Measurements from ENCODE around the gene ASTN2. TPM values are rescaled to one million over a fixed set of nuclear protein-coding genes. Genes with fewer than 3 reads are reported as not detected.

Gene ASTN2
- total and polyA plus RNA-seq, 7 donors = 0.60 to 7.5 (median 2.2) TPM

DNA sequence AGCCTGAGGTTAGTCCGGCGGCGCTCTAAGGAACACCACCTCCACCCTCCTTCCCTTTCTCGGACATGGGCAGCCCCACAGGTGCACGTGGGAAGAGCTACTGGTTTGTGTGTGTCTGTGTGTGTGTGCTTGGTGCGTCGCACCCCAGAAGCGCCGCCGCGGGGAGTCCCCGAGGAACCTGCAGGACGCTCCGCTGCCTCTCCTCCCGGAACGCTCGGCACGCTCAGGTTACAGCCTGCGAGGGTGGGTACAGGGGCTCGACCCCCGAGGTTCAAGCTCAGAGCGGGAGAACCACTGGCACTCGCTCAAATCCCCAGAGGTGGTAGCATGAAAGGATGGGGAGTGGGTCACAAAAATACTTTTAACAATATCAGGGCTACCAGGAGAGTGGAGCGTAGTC is 2.0 kb downstream of the ASTN2 start:
- no peak for TF ChIP-seq POLR2A (IDR thresholded peaks at IDR 0.05)
- 7 to 15% methylated on average over 24 of the region's 24 CpGs for WGBS, 2 donors
- Histone ChIP-seq H3K4me3 (peak overlapping the region in 3 of 4 donors; percentile 39 to 51 (median 49)), H3K27ac (no peak overlapping the region), H3K9me3 (no peaks in the 10 kb centered on the region), H3K4me1 (peaks cover 0 to 26% (median 20%) of the 10 kb centered on the region in 4 donors), H3K27me3 (peaks cover 33 to 68% (median 37%) of the 10 kb centered on the region in 3 donors), H3K36me3 (no peaks in the 10 kb centered on the region)
- DNase-seq = no peak
- intact Hi-C loops (cut with DNase I) = no loop called here

- Histone ChIP-seq H3K27ac (no peak overlapping the region), H3K4me3 (no peak overlapping the region), H3K4me1 (peaks cover 0 to 26% (median 20%) of the 10 kb centered on the region in 4 donors), H3K27me3 (peaks cover 33 to 67% (median 37%) of the 10 kb centered on the region in 3 donors), H3K9me3 (no peaks in the 10 kb centered on the region), H3K36me3 (no peaks in the 10 kb centered on the region)
- TF ChIP-seq POLR2AphosphoS5 (IDR thresholded peaks at IDR 0.05) (no peak), CTCF (IDR thresholded peaks at IDR 0.05) (no peak), EP300 (IDR thresholded peaks at IDR 0.05) (no peak), POLR2A (IDR thresholded peaks at IDR 0.05) (no peak)
- WGBS, 2 donors = 30 to 35% methylated on average over 17 of the region's 17 CpGs
- intact Hi-C loops (cut with DNase I) = no loop called here
- no peak for DNase-seq
These were observed 2.7 kb downstream of the ASTN2 start for GRCh38 chr9:117412006-117412715.

DNA sequence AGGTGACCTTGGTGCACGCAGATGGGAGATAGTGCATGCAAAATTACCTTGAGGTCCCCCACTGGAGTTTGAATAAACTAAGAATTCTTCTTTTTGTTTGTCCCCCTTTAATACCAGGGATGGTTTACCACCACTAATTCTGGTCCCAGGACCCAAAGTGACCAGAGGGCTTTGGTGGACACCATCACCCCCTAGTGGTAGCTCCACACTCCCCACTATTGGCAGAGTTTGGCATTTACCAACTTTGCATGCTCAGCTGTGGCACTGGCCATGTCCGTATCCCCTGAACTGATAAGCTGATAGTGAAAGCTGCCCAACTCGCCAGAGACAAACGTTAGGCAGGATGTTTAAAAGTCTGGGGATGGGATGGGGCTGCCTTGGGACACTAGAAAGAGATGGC is 3.3 kb downstream of the ASTN2 start:
- no peaks in the 10 kb centered on the region for H3K9me3 ChIP-seq
- H3K4me3 ChIP-seq = no peak overlapping the region
- WGBS, 2 donors = 5 to 11% methylated on average over 4 of the region's 4 CpGs
- no peak for DNase-seq
- intact Hi-C loops (cut with DNase I) = no loop called here
- peaks cover 0 to 26% (median 20%) of the 10 kb centered on the region in 4 donors for H3K4me1 ChIP-seq
- H3K36me3 ChIP-seq = no peaks in the 10 kb centered on the region
- H3K27me3 ChIP-seq = peaks cover 33 to 61% (median 37%) of the 10 kb centered on the region in 3 donors
- no peak for TF ChIP-seq POLR2A (IDR thresholded peaks at IDR 0.05)
- TF ChIP-seq CTCF (IDR thresholded peaks at IDR 0.05) = peak in 3 of 4 experiments; percentile 23 to 24 (median 24)
- no peak overlapping the region for H3K27ac ChIP-seq

GRCh38 chr9:117409321-117409720 is 5.5 kb downstream of the ASTN2 start:
- Histone ChIP-seq H3K36me3 (no peaks in the 10 kb centered on the region), H3K9me3 (no peaks in the 10 kb centered on the region), H3K27me3 (peaks cover 23 to 40% (median 29%) of the 10 kb centered on the region in 3 donors), H3K4me3 (no peak overlapping the region), H3K27ac (no peak overlapping the region), H3K4me1 (peaks cover 0 to 17% (median 12%) of the 10 kb centered on the region in 4 donors)
- intact Hi-C loops (cut with DNase I) = no loop called here
- 61 to 64% methylated on average over 5 of the region's 5 CpGs for WGBS, 2 donors
- no peak for TF ChIP-seq CTCF (IDR thresholded peaks at IDR 0.05)
- no peak for TF ChIP-seq POLR2AphosphoS5 (IDR thresholded peaks at IDR 0.05)
- no peak for TF ChIP-seq POLR2A (IDR thresholded peaks at IDR 0.05)
- TF ChIP-seq EP300 (IDR thresholded peaks at IDR 0.05) = no peak
- no peak for DNase-seq

DNA sequence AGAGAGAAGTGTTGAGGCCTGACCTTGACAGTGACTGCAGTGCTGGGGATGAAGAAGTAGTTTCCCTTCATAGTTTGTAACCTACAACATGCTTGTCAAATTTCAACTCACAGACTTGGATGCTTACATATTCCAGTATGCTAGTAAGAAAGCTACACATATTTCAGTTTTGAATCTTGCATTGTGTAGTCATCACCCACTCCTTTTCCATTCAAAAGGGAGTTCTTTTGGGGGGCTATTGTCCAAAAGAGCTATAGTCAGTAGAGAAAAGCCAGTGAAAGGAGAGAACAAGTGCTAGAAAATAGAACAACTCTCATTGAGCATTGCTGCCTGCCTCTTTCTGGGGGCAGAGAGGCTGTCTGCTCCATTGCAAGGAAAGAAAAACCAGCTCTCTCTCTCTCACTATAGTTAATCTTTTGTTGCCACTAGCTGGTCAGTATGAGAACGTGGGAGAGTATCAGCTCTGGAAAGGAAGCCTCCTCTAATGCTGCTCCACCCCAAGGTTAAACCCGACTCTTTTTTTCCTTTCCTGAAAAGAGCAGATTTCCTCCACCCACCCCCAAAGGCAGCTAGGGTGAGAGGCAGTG is 7.3 kb downstream of the ASTN2 start:
- H3K9me3 ChIP-seq = no peaks in the 10 kb centered on the region
- peaks cover 5 to 27% (median 11%) of the 10 kb centered on the region in 3 donors for H3K27me3 ChIP-seq
- H3K4me1 ChIP-seq = no peaks in the 10 kb centered on the region
- WGBS, 2 donors = 13 to 32% methylated on average over 2 of the region's 2 CpGs
- no peak overlapping the region for H3K27ac ChIP-seq
- H3K4me3 ChIP-seq = no peak overlapping the region
- no peak for TF ChIP-seq CTCF (IDR thresholded peaks at IDR 0.05)
- TF ChIP-seq POLR2A (IDR thresholded peaks at IDR 0.05) = no peak
- no peak for TF ChIP-seq EP300 (IDR thresholded peaks at IDR 0.05)
- TF ChIP-seq POLR2AphosphoS5 (IDR thresholded peaks at IDR 0.05) = no peak
- no peak for DNase-seq
- intact Hi-C loops (cut with DNase I) = no loop called here
- H3K36me3 ChIP-seq = no peaks in the 10 kb centered on the region

All from sigmoid colon (tissue), 7 donors.